HG03025 (cell line): ENCODE results near the gene C1QTNF2.

Experiments used
- ATAC-seq: cut with Tn5 transposase; IDR thresholded peaks from one replicate; pipeline ENCODE4 v1.9.1; 2021; ENCODE audit warnings: mild to moderate bottlenecking, moderate library complexity; ENCODE audit not compliant: unreplicated experiment, low FRiP score

C1QTNF2 gene

DNA sequence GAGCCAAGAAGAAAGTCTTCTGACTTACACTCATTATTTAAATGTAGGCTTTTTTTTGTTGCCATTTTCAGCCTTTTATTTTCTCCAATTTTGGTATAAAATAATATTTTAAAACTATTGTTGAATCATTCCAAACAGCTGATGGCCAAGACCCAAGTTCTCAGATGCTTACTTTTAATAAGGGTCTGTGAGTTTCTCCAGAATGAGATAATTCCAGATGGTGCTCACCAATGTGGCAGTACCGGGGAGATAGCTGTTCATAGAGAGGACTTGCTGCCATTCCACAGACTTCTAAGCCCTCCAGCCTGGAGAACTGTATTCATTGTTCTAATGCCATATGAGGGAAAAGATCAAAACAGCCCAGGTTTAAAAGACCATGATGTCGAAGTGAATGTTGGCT is 5.3 kb upstream of the C1QTNF2 start:
- ATAC-seq: no peak

- no peak for ATAC-seq
Measured at GRCh38 chr5:160375166-160375565, 4.7 kb upstream of the C1QTNF2 start.

DNA sequence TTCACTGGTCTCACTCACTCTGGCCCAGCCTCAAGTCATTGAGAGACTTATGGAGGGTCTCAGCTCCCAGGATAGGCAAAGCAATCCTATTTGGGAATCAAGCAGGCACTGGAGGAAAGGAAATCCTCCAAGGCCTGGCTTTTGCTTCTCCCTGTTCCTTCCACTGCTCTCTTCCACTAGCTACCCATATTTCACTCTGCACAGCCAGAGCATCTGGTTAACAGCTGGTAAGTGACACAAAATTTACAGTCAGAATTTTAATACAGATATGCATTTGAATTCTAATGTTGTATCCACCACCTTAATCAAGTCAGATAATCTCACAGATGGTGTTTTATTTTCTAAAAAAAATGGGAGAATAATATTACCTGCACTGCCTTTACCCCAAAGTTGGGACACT is 868 bp upstream of the C1QTNF2 start:
- ATAC-seq: no peak

- ATAC-seq: no peak
Measured at GRCh38 chr5:160370713-160371034, 248 bp upstream of the C1QTNF2 start.

DNA sequence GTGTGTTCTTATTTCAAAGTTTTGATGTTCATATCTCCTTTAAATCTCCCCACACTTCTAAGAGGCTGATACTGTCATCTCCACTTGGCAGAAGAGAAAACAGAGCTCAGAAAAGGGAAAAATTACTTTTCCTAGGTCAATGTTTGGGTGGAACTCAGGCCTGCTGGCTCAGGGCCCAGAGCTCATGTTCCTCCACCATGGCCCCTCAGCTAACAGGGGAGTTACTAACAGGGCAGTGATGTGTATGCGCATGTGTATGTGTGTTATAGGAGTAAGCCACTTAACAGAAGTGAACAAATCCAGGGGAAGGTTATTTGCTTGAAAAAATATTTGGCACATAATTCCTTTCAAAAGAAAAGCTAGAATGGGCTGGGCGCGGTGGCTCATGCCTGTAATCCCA is 2.5 kb downstream of the C1QTNF2 start:
- no peak for ATAC-seq

GRCh38 chr5:160367261-160367660 is 3.2 kb downstream of the C1QTNF2 start:
- ATAC-seq: no peak

DNA sequence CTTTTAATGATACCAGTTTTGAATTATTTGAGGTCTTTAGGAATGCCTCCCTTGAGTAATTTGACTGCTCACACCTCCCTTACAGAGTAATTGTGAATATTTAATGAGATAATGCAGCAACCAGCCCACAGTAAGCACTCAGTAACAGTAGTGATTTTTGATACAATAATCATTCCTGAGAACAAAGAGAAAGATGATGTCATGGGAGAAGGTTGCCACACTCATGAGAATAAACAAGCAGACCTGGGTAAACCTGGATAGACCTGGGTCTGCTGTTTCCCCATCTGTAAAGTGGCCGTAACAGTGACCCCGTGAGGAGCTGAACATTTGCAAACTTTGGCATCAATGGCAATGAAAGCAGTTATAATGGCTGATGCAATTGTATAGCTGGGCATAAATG is 4.2 kb downstream of the C1QTNF2 start:
- ATAC-seq: no peak

- ATAC-seq: no peak
Measured at GRCh38 chr5:160363660-160364395, 6.6 kb downstream of the C1QTNF2 start.

DNA sequence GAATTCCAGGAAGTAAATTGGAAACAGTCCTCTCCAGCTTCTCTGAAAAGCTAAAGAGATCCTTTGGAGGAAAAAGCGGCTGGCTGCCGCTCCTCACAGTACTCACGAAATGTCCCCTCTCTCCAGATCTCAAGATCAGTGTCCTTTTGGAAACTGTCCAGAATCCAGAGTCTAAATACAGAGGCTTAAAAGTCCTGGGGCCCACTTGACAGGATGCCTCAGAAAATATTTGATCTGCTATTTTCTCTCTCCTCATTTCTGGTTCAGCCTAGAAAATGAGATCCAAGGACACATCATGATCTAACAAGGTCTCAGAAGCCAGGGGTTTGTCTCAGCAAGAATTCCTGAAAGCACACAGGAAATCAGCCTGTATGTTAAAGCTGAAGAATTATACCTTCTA is 7.2 kb downstream of the C1QTNF2 start:
- ATAC-seq: no peak

GRCh38 chr5:160361624-160362228 is 8.7 kb downstream of the C1QTNF2 start:
- no peak for ATAC-seq

- ATAC-seq: no peak
Measured at GRCh38 chr5:160360310-160360709, 10.1 kb downstream of the C1QTNF2 start.

DNA sequence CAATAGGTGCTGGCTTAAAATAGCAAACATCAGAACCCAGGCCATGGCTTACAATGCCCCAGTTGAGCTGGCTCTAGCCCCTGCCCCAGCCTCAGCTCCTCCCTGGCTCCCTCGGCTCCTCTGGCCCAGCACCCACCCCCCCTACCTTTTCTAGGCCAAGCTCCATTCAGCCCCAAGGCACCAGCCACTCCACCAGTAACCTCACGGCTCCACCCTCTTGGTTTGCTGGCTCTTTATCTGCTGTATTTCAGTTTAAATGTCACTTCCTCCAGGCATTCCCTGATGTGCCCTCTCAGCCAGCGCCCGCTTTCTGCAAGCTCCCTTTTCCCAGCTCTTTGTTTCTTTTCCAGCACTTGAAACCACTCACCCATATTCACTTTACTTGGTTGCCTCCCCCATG is 10.6 kb downstream of the C1QTNF2 start:
- no peak for ATAC-seq

GRCh38 chr5:160359242-160359641 is 11.2 kb downstream of the C1QTNF2 start:
- no peak for ATAC-seq

GRCh38 chr5:160357861-160358411 is 12.5 kb downstream of the C1QTNF2 start:
- ATAC-seq: no peak

- ATAC-seq: no peak
Measured at GRCh38 chr5:160357394-160357793, 13.0 kb downstream of the C1QTNF2 start.

GRCh38 chr5:160356550-160357347 is 13.7 kb downstream of the C1QTNF2 start:
- ATAC-seq: no peak

GRCh38 chr5:160354666-160355065 is 15.8 kb downstream of the C1QTNF2 start:
- ATAC-seq: no peak

GRCh38 chr5:160353379-160353778 is 17.0 kb downstream of the C1QTNF2 start:
- no peak for ATAC-seq

DNA sequence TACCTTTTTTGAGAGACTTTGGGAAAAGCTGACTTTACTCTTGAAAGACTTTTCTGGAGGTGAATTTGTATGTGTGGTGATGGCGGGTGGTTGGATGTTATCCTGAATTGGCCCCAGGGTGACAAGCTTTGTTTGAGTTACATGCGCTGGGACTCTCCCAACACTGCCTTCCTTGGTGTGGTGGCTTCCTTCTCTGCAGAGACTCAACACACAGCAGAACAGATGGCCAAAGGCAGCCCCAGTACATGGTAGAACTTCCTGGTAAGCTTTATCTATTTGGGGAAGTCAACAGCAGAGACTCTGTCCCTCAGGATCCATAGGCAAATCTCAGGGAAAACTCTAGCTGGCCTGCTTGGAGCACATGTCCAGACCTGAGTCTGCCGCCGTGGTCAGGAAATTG is 18.1 kb downstream of the C1QTNF2 start:
- no peak for ATAC-seq

DNA sequence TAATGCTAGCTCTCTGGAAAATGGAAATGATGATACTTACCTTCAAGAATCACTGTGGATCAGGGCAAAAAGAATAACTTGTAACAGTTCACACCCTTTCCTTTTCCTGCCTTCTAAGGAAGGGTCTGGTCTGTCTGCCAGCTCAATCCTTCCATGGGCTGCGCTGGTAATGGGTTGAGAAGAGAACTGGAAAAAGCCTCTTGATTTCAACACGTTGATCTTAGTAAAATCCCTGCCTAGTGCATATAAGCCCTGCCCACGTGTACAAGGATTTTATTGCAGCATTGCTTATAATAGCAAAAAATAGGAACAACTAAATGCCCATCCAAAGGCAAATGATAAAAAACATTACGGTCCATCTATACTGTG is 20.5 kb downstream of the C1QTNF2 start:
- no peak for ATAC-seq

DNA sequence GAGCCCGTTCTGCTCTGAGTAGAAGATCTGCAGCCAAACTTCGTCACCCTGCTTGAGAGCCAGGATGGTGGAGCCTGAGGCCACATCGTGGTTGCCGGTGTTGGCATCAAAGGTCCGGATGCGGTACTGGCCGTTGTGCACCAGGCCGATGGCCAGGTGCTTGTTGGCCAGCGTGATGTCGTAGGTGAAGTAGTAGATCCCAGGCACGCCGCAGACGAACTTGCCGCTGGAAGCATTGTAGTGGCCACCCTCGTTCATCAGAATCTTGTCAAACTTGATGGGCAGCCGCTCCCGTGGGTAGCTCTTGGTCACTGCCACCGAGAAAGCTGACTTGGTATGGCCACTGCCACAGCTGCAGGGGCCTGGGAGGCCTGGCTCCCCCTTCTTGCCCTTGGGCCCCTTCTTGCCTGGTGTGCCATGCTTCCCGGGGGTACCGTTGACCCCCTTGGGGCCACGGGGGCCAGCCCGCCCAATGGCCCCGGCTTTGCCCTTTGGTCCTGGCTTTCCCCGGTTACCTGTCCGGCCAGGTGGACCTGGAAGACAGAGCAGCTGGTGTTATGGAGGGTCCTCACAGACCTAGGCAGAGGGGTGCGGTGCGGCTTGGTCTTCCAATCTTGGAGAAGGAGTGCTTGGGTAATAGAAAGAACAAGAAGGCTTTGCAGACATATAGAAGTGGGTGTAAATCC is 21.0 kb downstream of the C1QTNF2 start:
- ATAC-seq: no peak
